Measurements from ENCODE around the gene KRT31. TPM values are rescaled to one million over a fixed set of nuclear protein-coding genes. Genes with fewer than 3 reads are reported as not detected.

Gene KRT31
- total RNA-seq, 1 experiment from 2014 or later: not detected

- TF ChIP-seq SOX15 (CRISPR knock-in tag; IDR thresholded peaks at IDR 0.05): no peak
- TF ChIP-seq TCF7 (CRISPR knock-in tag; IDR thresholded peaks at IDR 0.05; ENCODE audit: low read depth): no peak
- no peak for TF ChIP-seq TEAD4 (CRISPR knock-in tag; IDR thresholded peaks at IDR 0.05)
Observed at GRCh38 chr17:41418116-41418860, 20.9 kb upstream of the KRT31 start (continued).

DNA sequence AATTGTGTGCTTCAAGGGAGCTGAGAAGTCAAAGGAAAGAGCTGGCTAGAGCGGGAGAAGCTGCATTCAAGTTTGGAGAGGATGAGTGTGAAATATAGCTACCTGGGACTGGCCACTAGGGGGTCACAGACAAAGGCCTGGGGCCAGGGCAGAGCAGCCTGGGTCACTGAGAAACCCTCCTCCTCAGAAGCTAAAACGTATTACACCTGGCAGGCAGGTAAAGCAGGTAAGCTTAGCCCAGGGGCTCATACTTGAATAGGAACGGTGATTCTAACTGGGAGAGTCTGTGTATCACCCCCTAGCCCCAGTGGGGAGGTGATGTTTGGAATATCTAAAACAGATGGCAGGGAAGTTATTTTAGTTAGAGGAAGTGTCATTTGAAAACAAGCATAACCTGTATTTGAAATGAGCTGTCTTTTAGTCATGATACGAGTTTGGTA, 20.2 kb upstream of the KRT31 start:
- peak; percentile 59 for DNase-seq (ENCODE audit: low spot score)
- Mint-ChIP-seq H3K4me3 (no peak overlapping the region), H3K27me3 (ENCODE audit: low read depth) (no peaks in the 10 kb centered on the region), H3K36me3 (no peaks in the 10 kb centered on the region), H3K9me3 (no peaks in the 10 kb centered on the region), H3K27ac (no peak overlapping the region), H3K4me1 (peaks cover 17% of the 10 kb centered on the region)
- no peak for TF ChIP-seq SMAD4 (CRISPR knock-in tag; IDR thresholded peaks at IDR 0.05)
- TF ChIP-seq ZNF121 (CRISPR knock-in tag; IDR thresholded peaks at IDR 0.05): 0 out of 2 replicates have a peak, but pooled peaks have one; percentile 8
- peak; percentile 65 for TF ChIP-seq CTCF (IDR thresholded peaks at IDR 0.05)
- ATAC-seq: peak; percentile 96
- ChIA-PET CTCF (interaction anchor here (0.5 to 3.8 kb wide), 63 partner anchors 9 to 563 kb away, joined by 3 to 63 read pairs (median 5); partner anchors contain the start of genes KRT17, KRT19, KRT31 and KRT36), POLR2A (interaction anchor here (0.6 to 1.0 kb wide), 2 partner anchors 13 to 206 kb away, joined by 3 read pairs; no protein-coding TSS in a partner anchor)

DNA sequence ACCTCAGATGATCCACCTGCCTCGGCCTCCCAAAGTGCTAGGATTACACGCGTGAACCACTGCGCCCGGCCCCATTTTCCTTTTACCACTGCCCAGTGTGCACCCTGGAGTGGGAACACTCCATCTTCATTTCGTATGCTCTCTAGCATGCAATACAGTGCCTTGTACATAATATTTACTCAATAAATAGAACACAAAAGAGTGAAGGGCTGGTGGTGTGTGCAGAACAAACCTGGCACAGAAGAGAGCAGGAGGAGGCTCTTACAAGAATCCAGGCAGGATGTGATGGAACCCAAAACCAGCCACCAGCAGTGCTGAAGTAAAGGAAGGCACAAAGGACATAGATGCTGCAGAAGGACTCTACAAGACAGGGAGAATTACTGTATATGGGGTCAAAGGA, 19.7 kb upstream of the KRT31 start:
- H3K36me3 Mint-ChIP-seq: no peaks in the 10 kb centered on the region
- no peaks in the 10 kb centered on the region for H3K27me3 Mint-ChIP-seq (ENCODE audit: low read depth)
- no peaks in the 10 kb centered on the region for H3K9me3 Mint-ChIP-seq
- ChIA-PET POLR2A (interaction anchor here (1.0 kb wide), 1 partner anchor 12 kb away, joined by 3 read pairs; no protein-coding TSS in a partner anchor), CTCF (interaction anchor here (0.6 to 3.8 kb wide), 51 partner anchors 9 to 562 kb away, joined by 3 to 63 read pairs (median 6); partner anchors contain the start of genes KRT19, KRT31, KRT36 and KRTAP17-1)
- DNase-seq (ENCODE audit: low spot score) (no peak), ATAC-seq (no peak)
- peaks cover 21% of the 10 kb centered on the region for H3K4me1 Mint-ChIP-seq
- H3K27ac Mint-ChIP-seq: no peak overlapping the region
- H3K4me3 Mint-ChIP-seq: no peak overlapping the region
- TF ChIP-seq EMX1 (CRISPR knock-in tag; IDR thresholded peaks at IDR 0.05) (no peak), GRHL2 (CRISPR knock-in tag; IDR thresholded peaks at IDR 0.05; ENCODE audit: insufficient replicate concordance, severe bottlenecking) (no peak), FOXP4 (CRISPR knock-in tag; IDR thresholded peaks at IDR 0.05) (no peak), ZNF671 (CRISPR knock-in tag; IDR thresholded peaks at IDR 0.05) (no peak), AFF4 (CRISPR knock-in tag; IDR thresholded peaks at IDR 0.05; ENCODE audit: borderline replicate concordance) (no peak), NFE2L1 (CRISPR knock-in tag; IDR thresholded peaks at IDR 0.05) (no peak)
- TF ChIP-seq, protein P1, sequence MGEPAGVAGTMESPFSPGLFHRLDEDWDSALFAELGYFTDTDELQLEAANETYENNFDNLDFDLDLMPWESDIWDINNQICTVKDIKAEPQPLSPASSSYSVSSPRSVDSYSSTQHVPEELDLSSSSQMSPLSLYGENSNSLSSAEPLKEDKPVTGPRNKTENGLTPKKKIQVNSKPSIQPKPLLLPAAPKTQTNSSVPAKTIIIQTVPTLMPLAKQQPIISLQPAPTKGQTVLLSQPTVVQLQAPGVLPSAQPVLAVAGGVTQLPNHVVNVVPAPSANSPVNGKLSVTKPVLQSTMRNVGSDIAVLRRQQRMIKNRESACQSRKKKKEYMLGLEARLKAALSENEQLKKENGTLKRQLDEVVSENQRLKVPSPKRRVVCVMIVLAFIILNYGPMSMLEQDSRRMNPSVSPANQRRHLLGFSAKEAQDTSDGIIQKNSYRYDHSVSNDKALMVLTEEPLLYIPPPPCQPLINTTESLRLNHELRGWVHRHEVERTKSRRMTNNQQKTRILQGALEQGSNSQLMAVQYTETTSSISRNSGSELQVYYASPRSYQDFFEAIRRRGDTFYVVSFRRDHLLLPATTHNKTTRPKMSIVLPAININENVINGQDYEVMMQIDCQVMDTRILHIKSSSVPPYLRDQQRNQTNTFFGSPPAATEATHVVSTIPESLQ (CRISPR knock-in tag; IDR thresholded peaks at IDR 0.05): no peak
- TF ChIP-seq, protein P2, sequence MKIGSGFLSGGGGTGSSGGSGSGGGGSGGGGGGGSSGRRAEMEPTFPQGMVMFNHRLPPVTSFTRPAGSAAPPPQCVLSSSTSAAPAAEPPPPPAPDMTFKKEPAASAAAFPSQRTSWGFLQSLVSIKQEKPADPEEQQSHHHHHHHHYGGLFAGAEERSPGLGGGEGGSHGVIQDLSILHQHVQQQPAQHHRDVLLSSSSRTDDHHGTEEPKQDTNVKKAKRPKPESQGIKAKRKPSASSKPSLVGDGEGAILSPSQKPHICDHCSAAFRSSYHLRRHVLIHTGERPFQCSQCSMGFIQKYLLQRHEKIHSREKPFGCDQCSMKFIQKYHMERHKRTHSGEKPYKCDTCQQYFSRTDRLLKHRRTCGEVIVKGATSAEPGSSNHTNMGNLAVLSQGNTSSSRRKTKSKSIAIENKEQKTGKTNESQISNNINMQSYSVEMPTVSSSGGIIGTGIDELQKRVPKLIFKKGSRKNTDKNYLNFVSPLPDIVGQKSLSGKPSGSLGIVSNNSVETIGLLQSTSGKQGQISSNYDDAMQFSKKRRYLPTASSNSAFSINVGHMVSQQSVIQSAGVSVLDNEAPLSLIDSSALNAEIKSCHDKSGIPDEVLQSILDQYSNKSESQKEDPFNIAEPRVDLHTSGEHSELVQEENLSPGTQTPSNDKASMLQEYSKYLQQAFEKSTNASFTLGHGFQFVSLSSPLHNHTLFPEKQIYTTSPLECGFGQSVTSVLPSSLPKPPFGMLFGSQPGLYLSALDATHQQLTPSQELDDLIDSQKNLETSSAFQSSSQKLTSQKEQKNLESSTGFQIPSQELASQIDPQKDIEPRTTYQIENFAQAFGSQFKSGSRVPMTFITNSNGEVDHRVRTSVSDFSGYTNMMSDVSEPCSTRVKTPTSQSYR (CRISPR knock-in tag; IDR thresholded peaks at IDR 0.05): no peak
